GM12878 (cell line): Measurements from ENCODE around the gene CAB39L. TPM values are rescaled to one million over a fixed set of nuclear protein-coding genes. Genes with fewer than 3 reads are reported as not detected.

Experiments
- ATAC-seq: fragments of 200-7000 bp; cut with Tn5 transposase; 3 replicates; pipeline ENCODE4 v1.9.1; 2020; ENCODE audit warnings: mild to moderate bottlenecking, moderate library complexity
- BruUV-seq: library from RNA; stranded (reverse); fragments of 400-500 nt; replicated peaks from 2 replicates; lab custom pipeline; 2021; lab: Mats Ljungman, UMichigan
- CTCF ChIA-PET: fragments of 300-600 bp; sonication (Branson Sonifier 250); formaldehyde crosslinking; extraction: SDS; loops from one replicate; lab custom pipeline; 2021; ENCODE audit warnings: inconsistent platforms; lab: Yijun Ruan, JAX
- POLR2A ChIA-PET: fragments of 350-600 bp; formaldehyde crosslinking; extraction: SDS; loops from one replicate; lab custom pipeline; 2021; ENCODE audit warnings: inconsistent platforms; lab: Charles Lee
- RAD21 ChIA-PET: fragments of 300-600 bp; sonication (Branson Sonifier 250); formaldehyde crosslinking; loops from one replicate; lab custom pipeline; 2023; ENCODE audit warnings: antibody characterized with exemption; ENCODE audit not compliant: unreplicated experiment; lab: Charles Lee
- SMC1A ChIA-PET: fragments of 300-600 bp; sonication (Branson Sonifier 250); formaldehyde crosslinking; loops from one replicate; lab custom pipeline; 2023; ENCODE audit not compliant: unreplicated experiment, uncharacterized antibody; lab: Charles Lee
- DNase-seq: peaks from one replicate; pipeline ENCODE4 v3.0.0-alpha.2; 2011; ENCODE audit warnings: low read depth, low spot score
- FAIRE-seq: peaks from 3 replicates; lab custom pipeline; 2011; peaks lifted over from hg19 to GRCh38; lab: Jason Lieb, UNC
- H2AFZ ChIP-seq: 2 replicates; pipeline ENCODE4 v1.6.0; 2011; ENCODE audit warnings: low read depth, low read length, control low read depth; ENCODE audit not compliant: control insufficient read depth
- H3K27ac ChIP-seq: 2 replicates; pipeline ENCODE4 v1.5.1; 2011; ENCODE audit warnings: control low read depth; ENCODE audit not compliant: control insufficient read depth, insufficient read depth
- H3K27me3 ChIP-seq, 2 experiments: replicated peaks in 1 of 2; 2 replicates each; pipeline versions ENCODE4 v1.6.0 to v1.6.1; 2011; ENCODE audit warnings: low read length in 1 of 2; ENCODE audit not compliant: control insufficient read depth in 2 of 2, insufficient read depth in 2 of 2
- H3K36me3 ChIP-seq, 2 experiments: 2 replicates each; pipeline ENCODE4 v1.5.1; 2011; ENCODE audit warnings: low read length in 1 of 2; ENCODE audit not compliant: control insufficient read depth in 2 of 2, insufficient read depth in 2 of 2
- H3K4me1 ChIP-seq: 2 replicates; pipeline ENCODE4 v1.6.1; 2011; ENCODE audit warnings: mild to moderate bottlenecking, low read length, moderate library complexity, mixed read lengths; ENCODE audit not compliant: control insufficient read depth, insufficient read depth
- H3K4me2 ChIP-seq: 2 replicates; pipeline ENCODE4 v1.6.0; 2011; ENCODE audit warnings: control low read depth; ENCODE audit not compliant: control insufficient read depth, insufficient read depth
- H3K4me3 ChIP-seq: fragments of 200-600 bp; sonication (generic); 2 replicates; pipeline ENCODE4 v1.5.1; 2016
- H3K79me2 ChIP-seq: 2 replicates; pipeline ENCODE4 v1.6.0; 2011; ENCODE audit warnings: low read length; ENCODE audit not compliant: control insufficient read depth, insufficient read depth
- H3K9ac ChIP-seq: 2 replicates; pipeline ENCODE4 v1.8.0; 2011; ENCODE audit warnings: low read length, control low read depth, mixed read lengths; ENCODE audit not compliant: control insufficient read depth, insufficient read depth
- H3K9me3 ChIP-seq: replicated peaks from 3 replicates; pipeline ENCODE4 v1.5.1; 2011; ENCODE audit warnings: mild to moderate bottlenecking, low read length; ENCODE audit not compliant: control insufficient read depth, insufficient read depth
- H4K20me1 ChIP-seq: 2 replicates; pipeline ENCODE4 v1.6.0; 2011; ENCODE audit not compliant: control insufficient read depth, insufficient read depth
- ATF7 ChIP-seq: fragments of 450-650 bp; IDR thresholded peaks from 2 replicates; pipeline ENCODE4 v1.6.1; 2016; ENCODE audit warnings: low read depth, mild to moderate bottlenecking
- BHLHE40 ChIP-seq, 2 experiments: fragments of 450-650 bp in 1 of 2; IDR thresholded peaks; 2 replicates each; pipeline ENCODE4 v1.6.1; 2011 to 2017; ENCODE audit warnings: low read depth in 2 of 2, borderline replicate concordance in 1 of 2, improper control_type of control experiment in 1 of 2, low read length in 1 of 2, mild to moderate bottlenecking in 1 of 2
- ESRRA ChIP-seq: IDR thresholded peaks from 2 replicates; pipeline ENCODE4 v1.6.1; 2012; ENCODE audit warnings: mild to moderate bottlenecking, low read length, improper control_type of control experiment
- IRF4 ChIP-seq: IDR thresholded peaks from 2 replicates; pipeline ENCODE4 v1.6.1; 2011; ENCODE audit warnings: low read depth, low read length
- JUND ChIP-seq: IDR thresholded peaks from 2 replicates; pipeline ENCODE4 v1.6.1; 2012; ENCODE audit warnings: low read depth, mild to moderate bottlenecking, low read length, improper control_type of control experiment, moderate library complexity
- KDM1A ChIP-seq: fragments of 200-600 bp; sonication (generic); IDR thresholded peaks from 2 replicates; pipeline ENCODE4 v1.6.1; 2016; ENCODE audit warnings: borderline replicate concordance
- NBN ChIP-seq: fragments of 450-650 bp; IDR thresholded peaks from 2 replicates; pipeline ENCODE4 v1.6.1; 2016
- SUZ12 ChIP-seq: fragments of 200-600 bp; sonication (generic); IDR thresholded peaks from one replicate; pipeline ENCODE4 v1.6.1; 2018; ENCODE audit warnings: antibody characterized with exemption, mild to moderate bottlenecking; ENCODE audit not compliant: unreplicated experiment
- WGBS: methylation state at CpG from one replicate; pipeline ENCODE4 v1.1.6; 2016; ENCODE audit warnings: low lambda C conversion rate; ENCODE audit not compliant: insufficient replicate concordance, insufficient coverage; ENCODE audit errors: missing lambda C conversion rate; 5-methylcytosine and 5-hydroxymethylcytosine counted together
- in situ Hi-C: fragments of 300-500 bp; cut with MboI; formaldehyde crosslinking; loops from 9 replicates; pipeline ENCODE4 v1.14.3; 2018; ENCODE audit warnings: mixed read lengths
- intact Hi-C: fragments of 100-400 bp; cut with micrococcal nuclease; formaldehyde crosslinking; loops from one replicate; pipeline ENCODE4 v1.14.2; 2022; ENCODE audit not compliant: unreplicated experiment
- polyA plus RNA-seq, 11 experiments: library from polyadenylated mRNA; depleted of rRNA in 4 of 11; unstranded in 6 of 11; stranded (reverse) in 5 of 11; fragments of >200 nt; fragmentation: Nextera tagmentation in 4 of 11; fragmentation: Illumina TruSeq in 1 of 11; extraction: Ambion mirVana in 4 of 11; extraction: Trizol in 1 of 11; gene quantifications; 1 replicate in 1 of 11; 2 replicates in 10 of 11; pipeline versions ENCODE4 v1.2.1 to v1.2.3, GENCODE V29; 2011 to 2016; ENCODE audit warnings: inconsistent platforms in 2 of 11, missing spikeins in 2 of 11, low read depth in 1 of 11
- total RNA-seq, 4 experiments: library from RNA; depleted of rRNA in 3 of 4; stranded (reverse); fragments of >200 nt in 3 of 4; fragmentation: Illumina TruSeq in 1 of 4; extraction: Trizol in 1 of 4; gene quantifications; 2 replicates each; pipeline versions ENCODE4 v1.2.1 to v1.2.3, GENCODE V29; 2013 to 2021
- TF ChIP-seq, protein P1 (sequence below): fragments of 450-650 bp; formaldehyde crosslinking; IDR thresholded peaks from 2 replicates; pipeline ENCODE4 v1.4.0; 2022; ENCODE audit warnings: mild to moderate bottlenecking, moderate library complexity
- TF ChIP-seq, protein P2 (sequence below): fragments of 450-650 bp; IDR thresholded peaks from 2 replicates; pipeline ENCODE4 v1.6.1; 2017; ENCODE audit warnings: mild to moderate bottlenecking, moderate library complexity

CAB39L gene
- total and polyA plus RNA-seq, 10 of the 15 experiments (the other 5 are each of a cell fraction or from before 2014, with no cell fraction given): 0.88 to 3.0 (median 1.7) TPM

DNA sequence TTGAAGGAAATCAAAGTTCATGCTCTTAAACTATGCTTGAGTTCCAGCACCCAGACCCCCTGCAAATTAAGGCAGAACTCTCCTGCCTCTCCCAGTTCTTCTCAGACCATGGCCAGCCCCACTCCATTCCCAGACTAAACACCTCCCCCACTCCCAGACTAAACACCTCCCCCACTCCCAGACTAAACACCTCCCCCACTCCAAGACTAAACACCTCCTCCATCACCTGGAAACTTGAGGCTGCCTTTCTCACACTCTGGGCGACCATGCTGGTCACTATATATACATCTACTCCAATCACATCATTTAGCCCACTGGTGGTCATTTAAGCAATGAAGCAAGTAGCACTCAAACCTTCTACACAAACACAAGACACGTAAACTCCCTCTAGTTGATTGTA is 57.2 kb downstream of the CAB39L start (continued):
- TF ChIP-seq, protein P1, sequence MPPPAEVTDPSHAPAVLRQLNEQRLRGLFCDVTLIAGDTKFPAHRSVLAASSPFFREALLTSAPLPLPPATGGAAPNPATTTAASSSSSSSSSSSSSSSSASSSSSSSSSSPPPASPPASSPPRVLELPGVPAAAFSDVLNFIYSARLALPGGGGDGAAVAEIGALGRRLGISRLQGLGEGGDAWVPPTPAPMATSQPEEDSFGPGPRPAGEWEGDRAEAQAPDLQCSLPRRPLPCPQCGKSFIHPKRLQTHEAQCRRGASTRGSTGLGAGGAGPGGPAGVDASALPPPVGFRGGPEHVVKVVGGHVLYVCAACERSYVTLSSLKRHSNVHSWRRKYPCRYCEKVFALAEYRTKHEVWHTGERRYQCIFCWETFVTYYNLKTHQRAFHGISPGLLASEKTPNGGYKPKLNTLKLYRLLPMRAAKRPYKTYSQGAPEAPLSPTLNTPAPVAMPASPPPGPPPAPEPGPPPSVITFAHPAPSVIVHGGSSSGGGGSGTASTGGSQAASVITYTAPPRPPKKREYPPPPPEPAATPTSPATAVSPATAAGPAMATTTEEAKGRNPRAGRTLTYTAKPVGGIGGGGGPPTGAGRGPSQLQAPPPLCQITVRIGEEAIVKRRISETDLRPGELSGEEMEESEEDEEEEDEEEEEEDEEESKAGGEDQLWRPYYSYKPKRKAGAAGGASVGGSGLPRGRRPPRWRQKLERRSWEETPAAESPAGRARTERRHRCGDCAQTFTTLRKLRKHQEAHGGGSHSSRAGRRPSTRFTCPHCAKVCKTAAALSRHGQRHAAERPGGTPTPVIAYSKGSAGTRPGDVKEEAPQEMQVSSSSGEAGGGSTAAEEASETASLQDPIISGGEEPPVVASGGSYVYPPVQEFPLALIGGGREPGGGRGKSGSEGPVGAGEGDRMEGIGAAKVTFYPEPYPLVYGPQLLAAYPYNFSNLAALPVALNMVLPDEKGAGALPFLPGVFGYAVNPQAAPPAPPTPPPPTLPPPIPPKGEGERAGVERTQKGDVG (CRISPR knock-in tag): no peak

DNA sequence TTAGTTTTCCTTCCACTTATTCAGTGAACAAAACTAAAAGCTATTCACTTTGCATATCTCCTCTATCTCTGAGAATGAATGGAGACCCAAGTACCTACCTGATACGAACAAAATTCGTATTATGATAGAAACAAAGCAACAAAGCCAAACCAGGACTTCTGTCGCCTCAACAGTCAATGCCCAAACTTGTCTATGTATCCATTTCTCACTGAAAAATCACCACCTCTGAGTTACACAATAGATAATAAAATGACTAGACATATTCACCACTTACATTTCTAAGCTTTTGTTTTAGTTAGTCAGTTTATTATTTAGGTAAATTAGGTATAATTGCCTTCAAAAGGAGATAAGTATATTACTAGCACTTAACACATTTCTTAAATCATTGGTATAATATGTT is 67.7 kb downstream of the CAB39L start:
- ChIA-PET RAD21 (no interaction called here), CTCF (interaction anchor here (0.7 to 0.9 kb wide), 2 partner anchors 35 to 153 kb away, joined by 3 read pairs; no protein-coding TSS in a partner anchor), POLR2A (no interaction called here), SMC1A (interaction anchor here (1.0 to 1.8 kb wide), 5 partner anchors 8 to 233 kb away, joined by 3 to 5 read pairs (median 5); no protein-coding TSS in a partner anchor)
- Histone ChIP-seq H3K27ac (no peak overlapping the region), H3K27me3 (no peaks in the 10 kb centered on the region), H2AFZ (no peak overlapping the region), H4K20me1 (no peaks in the 10 kb centered on the region), H3K9ac (no peak overlapping the region), H3K4me3 (no peak overlapping the region), H3K79me2 (no peaks in the 10 kb centered on the region), H3K4me1 (peaks cover 3% of the 10 kb centered on the region; the same call in 1 of the 2 replicates), H3K9me3 (no peaks in the 10 kb centered on the region), H3K36me3 (no peaks in the 10 kb centered on the region), H3K4me2 (no peak overlapping the region)
- intact Hi-C loops: no loop called here
- 55% methylated on average over 3 of the region's 3 CpGs for WGBS
- no peak for ATAC-seq
- in situ Hi-C loops: no loop called here
- no peak for DNase-seq
- no TSS peak for BruUV-seq
- no peak for FAIRE-seq
- no peak for TF ChIP-seq IRF4
- TF ChIP-seq, protein P2, sequence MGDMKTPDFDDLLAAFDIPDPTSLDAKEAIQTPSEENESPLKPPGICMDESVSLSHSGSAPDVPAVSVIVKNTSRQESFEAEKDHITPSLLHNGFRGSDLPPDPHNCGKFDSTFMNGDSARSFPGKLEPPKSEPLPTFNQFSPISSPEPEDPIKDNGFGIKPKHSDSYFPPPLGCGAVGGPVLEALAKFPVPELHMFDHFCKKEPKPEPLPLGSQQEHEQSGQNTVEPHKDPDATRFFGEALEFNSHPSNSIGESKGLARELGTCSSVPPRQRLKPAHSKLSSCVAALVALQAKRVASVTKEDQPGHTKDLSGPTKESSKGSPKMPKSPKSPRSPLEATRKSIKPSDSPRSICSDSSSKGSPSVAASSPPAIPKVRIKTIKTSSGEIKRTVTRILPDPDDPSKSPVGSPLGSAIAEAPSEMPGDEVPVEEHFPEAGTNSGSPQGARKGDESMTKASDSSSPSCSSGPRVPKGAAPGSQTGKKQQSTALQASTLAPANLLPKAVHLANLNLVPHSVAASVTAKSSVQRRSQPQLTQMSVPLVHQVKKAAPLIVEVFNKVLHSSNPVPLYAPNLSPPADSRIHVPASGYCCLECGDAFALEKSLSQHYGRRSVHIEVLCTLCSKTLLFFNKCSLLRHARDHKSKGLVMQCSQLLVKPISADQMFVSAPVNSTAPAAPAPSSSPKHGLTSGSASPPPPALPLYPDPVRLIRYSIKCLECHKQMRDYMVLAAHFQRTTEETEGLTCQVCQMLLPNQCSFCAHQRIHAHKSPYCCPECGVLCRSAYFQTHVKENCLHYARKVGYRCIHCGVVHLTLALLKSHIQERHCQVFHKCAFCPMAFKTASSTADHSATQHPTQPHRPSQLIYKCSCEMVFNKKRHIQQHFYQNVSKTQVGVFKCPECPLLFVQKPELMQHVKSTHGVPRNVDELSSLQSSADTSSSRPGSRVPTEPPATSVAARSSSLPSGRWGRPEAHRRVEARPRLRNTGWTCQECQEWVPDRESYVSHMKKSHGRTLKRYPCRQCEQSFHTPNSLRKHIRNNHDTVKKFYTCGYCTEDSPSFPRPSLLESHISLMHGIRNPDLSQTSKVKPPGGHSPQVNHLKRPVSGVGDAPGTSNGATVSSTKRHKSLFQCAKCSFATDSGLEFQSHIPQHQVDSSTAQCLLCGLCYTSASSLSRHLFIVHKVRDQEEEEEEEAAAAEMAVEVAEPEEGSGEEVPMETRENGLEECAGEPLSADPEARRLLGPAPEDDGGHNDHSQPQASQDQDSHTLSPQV: no peak
- TF ChIP-seq KDM1A: no peak
- TF ChIP-seq ATF7: no peak
- TF ChIP-seq SUZ12: no peak
- no peak for TF ChIP-seq BHLHE40 (IDR thresholded peaks at IDR 0.05; ENCODE audit: borderline replicate concordance in 1 of 2, low read depth in 2 of 2, low read length in 1 of 2)
- no peak for TF ChIP-seq JUND
- no peak for TF ChIP-seq NBN
- no peak for TF ChIP-seq ESRRA
